ENCODE results near the gene ARID5B.

The ARID5B gene

GRCh38 chr10:61904733-61905725 is 3.5 kb downstream of the ARID5B start:
- DNase-seq: no peak

- DNase-seq: no peak
These were observed 4.5 kb downstream of the ARID5B start for GRCh38 chr10:61905837-61906561.

GRCh38 chr10:61906562-61906901 is 5.0 kb downstream of the ARID5B start:
- no peak for DNase-seq

- no peak for DNase-seq
These were observed 5.5 kb downstream of the ARID5B start for GRCh38 chr10:61907011-61907410.

GRCh38 chr10:61907587-61907986 is 6.1 kb downstream of the ARID5B start:
- DNase-seq: no peak

- no peak for DNase-seq
These were observed 8.8 kb downstream of the ARID5B start for GRCh38 chr10:61910226-61910805.

GRCh38 chr10:61910894-61911293 is 9.4 kb downstream of the ARID5B start:
- no peak for DNase-seq

- DNase-seq: no peak
These were observed 9.9 kb downstream of the ARID5B start for GRCh38 chr10:61911425-61911824.

GRCh38 chr10:61912981-61913380 is 11.5 kb downstream of the ARID5B start:
- DNase-seq: no peak

- no peak for DNase-seq
These were observed 16.6 kb downstream of the ARID5B start for GRCh38 chr10:61918140-61918539.

GRCh38 chr10:61918989-61919388 is 17.5 kb downstream of the ARID5B start:
- no peak for DNase-seq

GRCh38 chr10:61919646-61920215 is 18.2 kb downstream of the ARID5B start:
- no peak for DNase-seq

- no peak for DNase-seq
These were observed 19.6 kb downstream of the ARID5B start for GRCh38 chr10:61921143-61921542.

- DNase-seq: no peak
These were observed 21.9 kb downstream of the ARID5B start for GRCh38 chr10:61923210-61923949.

GRCh38 chr10:61923950-61924274 is 22.4 kb downstream of the ARID5B start:
- DNase-seq: no peak

- no peak for DNase-seq
These were observed 28.1 kb downstream of the ARID5B start for GRCh38 chr10:61929555-61929954.

- no peak for DNase-seq
These were observed 30.3 kb downstream of the ARID5B start for GRCh38 chr10:61931620-61932332.

GRCh38 chr10:61933859-61934555 is 32.5 kb downstream of the ARID5B start:
- no peak for DNase-seq

GRCh38 chr10:61935077-61935476 is 33.6 kb downstream of the ARID5B start:
- DNase-seq: no peak

- DNase-seq: no peak
These were observed 35.3 kb downstream of the ARID5B start for GRCh38 chr10:61936770-61937169.

- no peak for DNase-seq
These were observed 36.3 kb downstream of the ARID5B start for GRCh38 chr10:61937631-61938351.
